ENCODE results near the gene SLC16A11. TPM values are rescaled to one million over a fixed set of nuclear protein-coding genes. Genes with fewer than 3 reads are reported as not detected.

Gene SLC16A11
- total RNA-seq, 2 donors from 2014 or later: 1.9 to 3.4 TPM

GRCh38 chr17:7072406-7072805 lies 28.5 kb upstream of the SLC16A11 start:
- DNase-seq (ENCODE audit: low spot score): no peak
- no peaks in the 10 kb centered on the region for H3K36me3 ChIP-seq
- TF ChIP-seq, protein P1, sequence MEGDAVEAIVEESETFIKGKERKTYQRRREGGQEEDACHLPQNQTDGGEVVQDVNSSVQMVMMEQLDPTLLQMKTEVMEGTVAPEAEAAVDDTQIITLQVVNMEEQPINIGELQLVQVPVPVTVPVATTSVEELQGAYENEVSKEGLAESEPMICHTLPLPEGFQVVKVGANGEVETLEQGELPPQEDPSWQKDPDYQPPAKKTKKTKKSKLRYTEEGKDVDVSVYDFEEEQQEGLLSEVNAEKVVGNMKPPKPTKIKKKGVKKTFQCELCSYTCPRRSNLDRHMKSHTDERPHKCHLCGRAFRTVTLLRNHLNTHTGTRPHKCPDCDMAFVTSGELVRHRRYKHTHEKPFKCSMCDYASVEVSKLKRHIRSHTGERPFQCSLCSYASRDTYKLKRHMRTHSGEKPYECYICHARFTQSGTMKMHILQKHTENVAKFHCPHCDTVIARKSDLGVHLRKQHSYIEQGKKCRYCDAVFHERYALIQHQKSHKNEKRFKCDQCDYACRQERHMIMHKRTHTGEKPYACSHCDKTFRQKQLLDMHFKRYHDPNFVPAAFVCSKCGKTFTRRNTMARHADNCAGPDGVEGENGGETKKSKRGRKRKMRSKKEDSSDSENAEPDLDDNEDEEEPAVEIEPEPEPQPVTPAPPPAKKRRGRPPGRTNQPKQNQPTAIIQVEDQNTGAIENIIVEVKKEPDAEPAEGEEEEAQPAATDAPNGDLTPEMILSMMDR (IDR thresholded peaks at IDR 0.05): no peak
- H3K27ac ChIP-seq: no peak overlapping the region
- H3K9me3 ChIP-seq: peaks cover 7 to 19% of the 10 kb centered on the region in 2 donors
- H3K27me3 ChIP-seq: no peaks in the 10 kb centered on the region
- H3K4me3 ChIP-seq: no peak overlapping the region
- no peaks in the 10 kb centered on the region for H3K4me1 ChIP-seq

DNA sequence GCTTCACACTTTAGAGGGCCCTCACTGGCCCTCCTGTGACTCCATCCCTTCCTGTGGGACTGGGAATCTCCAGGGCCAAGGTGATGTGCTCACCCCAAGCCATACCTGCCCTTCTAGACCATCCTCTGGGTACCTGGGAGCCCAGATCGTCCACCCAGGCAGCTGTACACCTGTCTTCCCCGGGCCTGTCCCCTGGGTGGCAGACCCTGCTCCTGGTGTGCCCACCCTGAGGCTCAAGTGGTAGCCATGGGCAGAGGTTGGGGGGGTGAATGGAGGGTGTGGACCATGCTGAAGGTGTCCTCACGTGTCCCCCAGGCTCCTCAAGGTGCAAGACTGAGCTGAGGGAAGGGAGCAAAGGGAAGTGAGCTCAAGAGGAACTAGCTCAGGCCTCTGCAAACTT lies 26.8 kb upstream of the SLC16A11 start:
- Histone ChIP-seq H3K9me3 (peaks cover 7 to 19% of the 10 kb centered on the region in 2 donors), H3K36me3 (no peaks in the 10 kb centered on the region), H3K27me3 (no peaks in the 10 kb centered on the region), H3K4me1 (no peaks in the 10 kb centered on the region), H3K4me3 (no peak overlapping the region), H3K27ac (no peak overlapping the region)
- no peak for DNase-seq (ENCODE audit: low spot score)
- TF ChIP-seq, protein P1 (IDR thresholded peaks at IDR 0.05): no peak

DNA sequence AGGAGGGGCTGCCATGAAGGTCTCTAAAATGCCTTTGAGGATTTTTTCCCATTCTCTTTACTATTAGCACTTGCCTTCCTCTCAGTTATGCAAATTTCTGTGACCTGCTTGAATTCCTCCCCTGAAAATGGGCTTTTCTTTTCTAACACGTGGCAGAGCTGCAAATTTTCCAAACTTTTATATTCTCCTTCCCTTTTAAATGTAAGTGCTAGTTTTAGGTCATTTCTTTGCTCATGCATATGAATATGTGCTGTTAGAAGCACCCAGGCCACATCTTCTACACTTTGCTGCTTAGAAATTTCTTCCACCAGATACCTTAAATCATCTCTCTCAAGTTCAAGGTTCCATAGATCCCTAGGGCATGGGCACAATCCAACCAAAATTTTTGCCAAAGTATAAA lies 24.4 kb upstream of the SLC16A11 start:
- Histone ChIP-seq H3K27ac (no peak overlapping the region), H3K4me3 (no peak overlapping the region), H3K4me1 (no peaks in the 10 kb centered on the region), H3K9me3 (peaks cover 7 to 19% of the 10 kb centered on the region in 2 donors), H3K27me3 (no peaks in the 10 kb centered on the region), H3K36me3 (no peaks in the 10 kb centered on the region)
- TF ChIP-seq, protein P1 (IDR thresholded peaks at IDR 0.05): no peak
- no peak for DNase-seq (ENCODE audit: low spot score)

- no peaks in the 10 kb centered on the region for H3K27me3 ChIP-seq
- H3K4me1 ChIP-seq: no peaks in the 10 kb centered on the region
- H3K36me3 ChIP-seq: no peaks in the 10 kb centered on the region
- TF ChIP-seq, protein P1 (IDR thresholded peaks at IDR 0.05): no peak
- no peak overlapping the region for H3K27ac ChIP-seq
- no peak overlapping the region for H3K4me3 ChIP-seq
- no peak for DNase-seq (ENCODE audit: low spot score)
- peaks cover 7 to 19% of the 10 kb centered on the region in 2 donors for H3K9me3 ChIP-seq
Observed at GRCh38 chr17:7067198-7067597, 23.3 kb upstream of the SLC16A11 start.

- no peak overlapping the region for H3K27ac ChIP-seq
- H3K4me1 ChIP-seq: no peaks in the 10 kb centered on the region
- H3K27me3 ChIP-seq: no peaks in the 10 kb centered on the region
- H3K4me3 ChIP-seq: no peak overlapping the region
- DNase-seq (ENCODE audit: low spot score): no peak
- TF ChIP-seq, protein P1 (IDR thresholded peaks at IDR 0.05): no peak
- H3K9me3 ChIP-seq: peaks cover 7 to 18% of the 10 kb centered on the region in 2 donors
- no peaks in the 10 kb centered on the region for H3K36me3 ChIP-seq
Observed at GRCh38 chr17:7064261-7064660, 20.4 kb upstream of the SLC16A11 start.

DNA sequence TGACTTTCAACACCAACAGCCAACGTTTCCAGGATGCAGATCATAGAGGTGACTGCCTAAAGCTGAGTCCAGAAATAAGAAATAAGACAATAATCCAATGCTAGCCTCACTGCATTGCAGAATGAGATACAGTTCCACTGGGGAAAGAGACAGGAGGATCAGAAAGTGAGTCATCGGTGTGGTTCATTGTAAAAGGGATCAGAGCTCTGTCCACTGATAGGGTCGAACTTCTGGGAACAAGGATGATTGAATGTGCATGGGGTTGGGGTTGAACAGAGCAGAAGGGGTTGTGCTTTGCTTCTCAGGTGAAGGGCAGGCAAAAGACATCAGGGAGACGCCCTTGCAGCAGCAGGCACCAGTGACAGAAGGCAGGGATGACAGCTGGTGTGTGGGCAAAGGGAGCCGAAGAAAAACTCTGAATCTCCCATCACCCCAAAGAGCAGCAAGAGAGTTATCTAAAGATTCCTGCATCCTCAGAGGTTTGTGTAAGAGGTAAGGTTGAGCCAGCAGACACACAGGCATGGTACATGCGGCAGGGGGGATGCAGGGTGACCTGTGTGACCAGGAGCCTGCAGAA lies 19.7 kb upstream of the SLC16A11 start:
- Histone ChIP-seq H3K9me3 (peaks cover 7 to 12% of the 10 kb centered on the region in 2 donors), H3K4me3 (no peak overlapping the region), H3K4me1 (no peaks in the 10 kb centered on the region), H3K27me3 (no peaks in the 10 kb centered on the region), H3K27ac (no peak overlapping the region), H3K36me3 (no peaks in the 10 kb centered on the region)
- no peak for DNase-seq (ENCODE audit: low spot score)
- TF ChIP-seq, protein P1 (IDR thresholded peaks at IDR 0.05): no peak
